Muscle of arm (tissue), 12 donors: ENCODE measurements around the gene APBA3. TPM values are rescaled to one million over a fixed set of nuclear protein-coding genes. Genes with fewer than 3 reads are reported as not detected.

Source experiments
- DNase-seq: peaks from one replicate; pipeline ENCODE4 v3.0.0-alpha.2; 2013
- polyA plus RNA-seq, 12 donors: library from polyadenylated mRNA; unstranded; fragments of 120-200 nt; gene quantifications; one replicate each; pipeline ENCODE4 v1.2.1, GENCODE V29; 2013; ENCODE audit not compliant: insufficient read length in 12 of 12

The APBA3 gene
- polyA plus RNA-seq, 12 donors = 9.1 to 35.4 (median 12.2) TPM; not detected in 1

- DNase-seq = peak; percentile 72
Measured at GRCh38 chr19:3721131-3721886, 40.2 kb downstream of the APBA3 start.

GRCh38 chr19:3720349-3720917 lies 41.1 kb downstream of the APBA3 start:
- no peak for DNase-seq

GRCh38 chr19:3719868-3720267 lies 41.6 kb downstream of the APBA3 start:
- no peak for DNase-seq

GRCh38 chr19:3716147-3716668 lies 45.3 kb downstream of the APBA3 start:
- DNase-seq = no peak

- no peak for DNase-seq
Measured at GRCh38 chr19:3712663-3713611, 48.6 kb downstream of the APBA3 start.

GRCh38 chr19:3710265-3710812 lies 51.2 kb downstream of the APBA3 start:
- no peak for DNase-seq

- no peak for DNase-seq
Measured at GRCh38 chr19:3708207-3708931, 53.1 kb downstream of the APBA3 start, which contains the start of gene TJP3. TSS of gene TJP3 (plus strand) at chr19:3708384. CDS start at chr19:3728433, 20,049 bp downstream.

GRCh38 chr19:3707868-3708206 lies 53.7 kb downstream of the APBA3 start:
- no peak for DNase-seq

GRCh38 chr19:3701200-3701599 lies 60.3 kb downstream of the APBA3 start:
- no peak for DNase-seq

Other genes with a start within 250 kb of the APBA3 start
- 1 to 10 TPM in 10 of 12 donors, not detected in 2; 1.5 to 3.6 (median 3.0) TPM for gene TEKTIP1, start 222.5 kb downstream of the APBA3 start, polyA plus RNA-seq
- gene MFSD12, start 204.1 kb downstream of the APBA3 start, polyA plus RNA-seq = 10 to 100 TPM in 11 of 12 donors, not detected in 1; 19.3 to 48.1 (median 24.1) TPM
- gene HMG20B, start 188.7 kb downstream of the APBA3 start, polyA plus RNA-seq = 10 to 100 TPM in 11 of 12 donors, not detected in 1; 21.8 to 78.3 (median 32.1) TPM
- 1 to 10 TPM in 10 of 12 donors, not detected in 2; 1.1 to 3.2 (median 1.5) TPM for gene GIPC3, start 176.2 kb downstream of the APBA3 start, polyA plus RNA-seq
- gene TBXA2R, start 154.8 kb downstream of the APBA3 start, polyA plus RNA-seq = 1 to 10 TPM in 9 of 12 donors, under 1 TPM in 1, not detected in 2; 0.96 to 2.9 (median 1.8) TPM
- gene CACTIN, start 134.9 kb downstream of the APBA3 start, polyA plus RNA-seq = 10 to 100 TPM in 11 of 12 donors, not detected in 1; 13.8 to 32.4 (median 16.3) TPM
- gene PIP5K1C, start 61.2 kb downstream of the APBA3 start, polyA plus RNA-seq = 10 to 100 TPM in 11 of 12 donors, not detected in 1; 16.0 to 30.4 (median 19.9) TPM
- gene TJP3, start 53.3 kb downstream of the APBA3 start, polyA plus RNA-seq = 10 to 100 TPM in 1 of 12 donors, 1 to 10 TPM in 1, under 1 TPM in 8, not detected in 2; 0.18 to 15.1 (median 0.61) TPM
- 10 to 100 TPM in 11 of 12 donors, not detected in 1; 17.1 to 26.3 (median 23.1) TPM for gene MRPL54, start 990 bp upstream of the APBA3 start, polyA plus RNA-seq
- gene RAX2, start 10.5 kb upstream of the APBA3 start, polyA plus RNA-seq = not detected
- 1 to 10 TPM in 4 of 12 donors, under 1 TPM in 6, not detected in 2; 0.51 to 3.6 (median 0.78) TPM for gene MATK, start 24.7 kb upstream of the APBA3 start, polyA plus RNA-seq
- under 1 TPM in 7 of 12 donors, not detected in 5; 0.05 to 0.94 (median 0.24) TPM for gene ZFR2, start 107.3 kb upstream of the APBA3 start, polyA plus RNA-seq
- 10 to 100 TPM in 1 of 12 donors, 1 to 10 TPM in 4, under 1 TPM in 6, not detected in 1; 0.13 to 27.3 (median 0.93) TPM for gene ATCAY, start 119.0 kb upstream of the APBA3 start, polyA plus RNA-seq
- 100 to 1,000 TPM in 10 of 12 donors, 10 to 100 TPM in 1, not detected in 1; 89.1 to 304 (median 222) TPM for gene NMRK2, start 171.4 kb upstream of the APBA3 start, polyA plus RNA-seq
- 100 to 1,000 TPM in 1 of 12 donors, 10 to 100 TPM in 10, not detected in 1; 42.7 to 101 (median 66.3) TPM for gene DAPK3, start 209.4 kb upstream of the APBA3 start, polyA plus RNA-seq
- 1,000 to 10,000 TPM in 11 of 12 donors, 100 to 1,000 TPM in 1; 901 to 3,153 (median 2,321) TPM for gene EEF2, start 223.8 kb upstream of the APBA3 start, polyA plus RNA-seq
- 10 to 100 TPM in 11 of 12 donors, not detected in 1; 15.3 to 36.1 (median 21.7) TPM for gene PIAS4, start 246.0 kb upstream of the APBA3 start, polyA plus RNA-seq